Effector memory CD8-positive, alpha-beta T cell (primary cell): Measurements from ENCODE around the gene CDKAL1.

Experiments used
- ATAC-seq: fragments of 150-1000 bp; cut with Tn5 transposase; replicated peaks from 2 replicates; pipeline ENCODE4 v1.10.0; 2021; ENCODE audit warnings: mild to moderate bottlenecking, moderate library complexity
- DNase-seq, 3 experiments: peaks; one replicate each; pipeline ENCODE4 v3.0.0; 2021
- H3K27ac Mint-ChIP-seq, 2 donors: one replicate each; pipeline ENCODE4 v1.8.0; 2022; ENCODE audit warnings: mild to moderate bottlenecking in 2 of 2, mixed read lengths in 2 of 2, moderate library complexity in 2 of 2
- H3K27me3 Mint-ChIP-seq, 2 donors: one replicate each; pipeline ENCODE4 v1.8.0; 2022; ENCODE audit warnings: mixed read lengths in 2 of 2
- H3K36me3 Mint-ChIP-seq: one replicate; pipeline ENCODE4 v1.8.0; 2022; ENCODE audit warnings: mild to moderate bottlenecking, moderate library complexity, mixed read lengths; ENCODE audit not compliant: insufficient read depth
- H3K4me1 Mint-ChIP-seq, 2 donors: one replicate each; pipeline ENCODE4 v1.8.0; 2022; ENCODE audit warnings: low read depth in 2 of 2, mixed read lengths in 2 of 2
- H3K4me3 Mint-ChIP-seq, 2 donors: one replicate each; pipeline ENCODE4 v1.8.0; 2022; ENCODE audit warnings: mild to moderate bottlenecking in 2 of 2, mixed read lengths in 2 of 2, moderate library complexity in 2 of 2
- H3K9me3 Mint-ChIP-seq, 2 donors: one replicate each; pipeline ENCODE4 v1.8.0; 2022; ENCODE audit warnings: mixed read lengths in 2 of 2

CDKAL1 gene

GRCh38 chr6:21109391-21110178, 575.3 kb downstream of the CDKAL1 start:
- Mint-ChIP-seq H3K27ac (no peak overlapping the region), H3K4me3 (no peak overlapping the region), H3K9me3 (no peaks in the 10 kb centered on the region), H3K36me3 (no peaks in the 10 kb centered on the region), H3K4me1 (peaks cover 0 to 4% of the 10 kb centered on the region in 2 donors), H3K27me3 (no peaks in the 10 kb centered on the region)
- ATAC-seq (no peak), DNase-seq (no peak)

GRCh38 chr6:21110684-21111083, 576.4 kb downstream of the CDKAL1 start:
- Mint-ChIP-seq H3K9me3 (no peaks in the 10 kb centered on the region), H3K4me3 (no peak overlapping the region), H3K27ac (no peak overlapping the region), H3K27me3 (no peaks in the 10 kb centered on the region), H3K4me1 (peaks cover 0 to 4% of the 10 kb centered on the region in 2 donors), H3K36me3 (no peaks in the 10 kb centered on the region)
- ATAC-seq (no peak), DNase-seq (no peak)

- ATAC-seq: no peak
- Mint-ChIP-seq H3K9me3 (no peaks in the 10 kb centered on the region), H3K4me3 (no peak overlapping the region)
These were observed 577.0 kb downstream of the CDKAL1 start for GRCh38 chr6:21111093-21111725.

GRCh38 chr6:21115111-21115510, 580.9 kb downstream of the CDKAL1 start:
- Mint-ChIP-seq H3K27me3 (no peaks in the 10 kb centered on the region), H3K9me3 (no peaks in the 10 kb centered on the region), H3K4me3 (no peak overlapping the region), H3K27ac (no peak overlapping the region), H3K4me1 (no peaks in the 10 kb centered on the region), H3K36me3 (no peaks in the 10 kb centered on the region)
- DNase-seq: no peak
- no peak for ATAC-seq

More at GRCh38 chr6:21111093-21111725, 577.0 kb downstream of the CDKAL1 start:
- no peaks in the 10 kb centered on the region for H3K36me3 Mint-ChIP-seq
- H3K27ac Mint-ChIP-seq: no peak overlapping the region
- H3K4me1 Mint-ChIP-seq: peaks cover 0 to 4% of the 10 kb centered on the region in 2 donors
- no peaks in the 10 kb centered on the region for H3K27me3 Mint-ChIP-seq
- DNase-seq: no peak

- no peak overlapping the region for H3K27ac Mint-ChIP-seq
- H3K4me3 Mint-ChIP-seq: no peak overlapping the region
- no peaks in the 10 kb centered on the region for H3K4me1 Mint-ChIP-seq
- H3K36me3 Mint-ChIP-seq: no peaks in the 10 kb centered on the region
- H3K9me3 Mint-ChIP-seq: no peaks in the 10 kb centered on the region
- DNase-seq (no peak), ATAC-seq (no peak)
- no peaks in the 10 kb centered on the region for H3K27me3 Mint-ChIP-seq
These were observed 582.5 kb downstream of the CDKAL1 start for GRCh38 chr6:21116736-21117135.

- DNase-seq (no peak), ATAC-seq (no peak)
- H3K4me3 Mint-ChIP-seq: no peak overlapping the region
- H3K9me3 Mint-ChIP-seq: no peaks in the 10 kb centered on the region
- no peaks in the 10 kb centered on the region for H3K27me3 Mint-ChIP-seq
- no peak overlapping the region for H3K27ac Mint-ChIP-seq
- no peaks in the 10 kb centered on the region for H3K36me3 Mint-ChIP-seq
- no peaks in the 10 kb centered on the region for H3K4me1 Mint-ChIP-seq
These were observed 584.0 kb downstream of the CDKAL1 start for GRCh38 chr6:21118216-21118780.

DNA sequence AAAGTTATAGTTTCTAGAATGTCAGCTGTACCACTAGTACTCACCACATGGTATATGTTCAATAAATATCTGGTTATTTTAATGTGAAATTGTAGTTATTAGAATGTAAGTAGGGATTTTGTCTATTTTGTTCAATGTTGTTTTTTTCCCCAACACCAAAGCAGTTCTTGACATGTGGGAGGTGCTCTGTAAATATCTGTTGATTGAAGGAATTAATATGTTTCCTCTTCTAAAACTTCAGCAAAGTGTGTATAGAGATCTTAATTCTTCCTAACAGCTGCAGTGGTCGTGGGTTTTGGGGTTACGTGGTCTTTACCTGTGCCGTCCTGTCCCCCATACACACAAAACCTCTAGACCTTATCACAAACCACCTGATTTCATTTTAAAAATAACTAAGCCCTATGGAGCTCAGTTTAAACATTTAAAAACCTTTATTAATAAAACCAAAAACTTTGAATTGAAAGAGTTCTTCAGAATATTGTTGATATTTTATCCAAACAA, 587.4 kb downstream of the CDKAL1 start:
- DNase-seq (no peak), ATAC-seq (no peak)
- Mint-ChIP-seq H3K4me1 (no peaks in the 10 kb centered on the region), H3K27ac (no peak overlapping the region), H3K4me3 (no peak overlapping the region), H3K9me3 (no peaks in the 10 kb centered on the region), H3K27me3 (no peaks in the 10 kb centered on the region), H3K36me3 (no peaks in the 10 kb centered on the region)

DNA sequence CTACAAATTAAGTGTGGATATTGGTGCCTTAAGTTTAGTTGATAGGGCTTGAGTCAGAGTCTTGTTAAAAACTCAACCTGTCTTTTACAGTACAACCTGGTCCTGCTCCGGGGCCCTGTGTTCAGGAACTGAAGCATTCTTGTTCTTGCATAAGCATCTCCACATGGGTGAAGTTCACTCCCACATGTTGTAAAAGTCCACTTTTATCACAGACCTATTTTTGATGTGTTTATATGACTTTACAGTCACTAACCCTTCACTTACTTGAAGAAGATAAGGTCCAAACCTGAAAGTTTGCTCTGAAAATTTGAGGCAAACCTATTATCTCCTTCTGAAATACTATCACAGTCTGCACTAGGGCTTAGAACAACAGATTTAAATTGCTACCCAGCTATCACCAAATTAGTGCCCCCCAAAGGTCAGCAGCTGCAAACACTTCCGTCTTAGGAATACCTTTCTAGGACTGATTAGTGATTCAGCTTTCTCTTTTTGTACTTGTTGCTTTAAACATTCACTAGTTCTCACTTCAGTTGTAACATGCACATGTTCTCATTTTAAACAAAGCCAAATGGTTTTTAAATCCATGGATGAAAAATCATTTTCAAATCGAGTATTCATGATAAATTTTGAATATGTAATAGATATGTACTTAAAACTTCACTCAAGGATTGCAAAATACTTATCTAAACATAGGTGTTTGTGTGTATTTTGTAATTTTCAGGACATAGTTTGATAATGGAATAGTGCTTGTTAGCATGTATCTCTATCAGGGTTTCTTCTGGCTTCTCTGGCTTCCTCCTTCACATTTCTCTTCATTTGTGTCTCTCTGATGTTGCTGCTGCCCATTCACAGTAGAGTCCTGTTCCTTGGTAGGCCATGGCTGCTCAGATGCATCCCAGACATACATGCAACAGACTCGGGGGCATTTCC, 589.5 kb downstream of the CDKAL1 start:
- DNase-seq (no peak), ATAC-seq (no peak)
- H3K27me3 Mint-ChIP-seq: no peaks in the 10 kb centered on the region
- H3K9me3 Mint-ChIP-seq: no peaks in the 10 kb centered on the region
- no peaks in the 10 kb centered on the region for H3K36me3 Mint-ChIP-seq
- H3K27ac Mint-ChIP-seq: peak overlapping the region in 1 of 2 donors; percentile 18
- no peak overlapping the region for H3K4me3 Mint-ChIP-seq
- H3K4me1 Mint-ChIP-seq: no peaks in the 10 kb centered on the region

DNA sequence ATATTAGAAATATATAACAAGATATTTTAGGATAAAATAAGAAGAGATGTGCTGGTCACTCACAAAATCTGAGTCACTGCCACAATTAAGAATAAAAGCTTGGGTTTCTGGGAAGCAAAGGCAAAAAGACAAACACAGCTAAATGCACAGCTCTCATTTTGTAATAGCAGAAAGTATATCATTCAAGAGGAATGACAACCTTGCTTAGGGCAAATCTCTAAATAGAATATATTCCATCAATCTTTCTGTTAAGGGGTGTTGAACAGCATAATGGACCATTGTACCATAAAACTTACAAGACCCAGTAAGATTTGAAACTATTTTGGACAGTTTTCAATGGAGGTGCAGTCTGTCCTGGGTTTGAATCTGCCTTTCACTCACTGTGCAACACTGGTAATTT, 594.3 kb downstream of the CDKAL1 start:
- H3K36me3 Mint-ChIP-seq: peaks cover 3% of the 10 kb centered on the region
- no peak overlapping the region for H3K4me3 Mint-ChIP-seq
- DNase-seq (no peak), ATAC-seq (no peak)
- no peak overlapping the region for H3K27ac Mint-ChIP-seq
- no peaks in the 10 kb centered on the region for H3K4me1 Mint-ChIP-seq
- no peaks in the 10 kb centered on the region for H3K9me3 Mint-ChIP-seq
- H3K27me3 Mint-ChIP-seq: no peaks in the 10 kb centered on the region

DNA sequence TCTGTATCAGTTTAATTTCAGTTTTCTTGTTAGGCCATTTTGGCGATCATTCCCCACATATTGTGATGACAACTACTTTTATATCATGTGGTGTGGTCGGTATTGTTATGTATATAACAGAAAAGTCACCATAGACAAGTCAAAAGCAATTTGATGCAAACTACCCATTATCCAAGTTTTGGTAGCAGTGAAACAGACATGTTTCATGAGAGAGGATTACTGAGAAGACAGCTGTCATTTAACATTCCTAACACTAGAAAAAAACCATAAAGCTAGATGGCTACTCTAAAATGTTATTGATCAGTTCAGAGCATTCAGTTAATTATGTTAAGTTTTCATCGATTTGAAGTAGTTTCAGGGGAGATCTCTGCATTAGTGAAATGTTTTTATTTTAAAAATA, 597.1 kb downstream of the CDKAL1 start:
- Mint-ChIP-seq H3K9me3 (no peaks in the 10 kb centered on the region), H3K4me3 (no peak overlapping the region), H3K27me3 (no peaks in the 10 kb centered on the region), H3K4me1 (peaks cover 0 to 3% of the 10 kb centered on the region in 2 donors), H3K27ac (no peak overlapping the region), H3K36me3 (peaks cover 3% of the 10 kb centered on the region)
- no peak for DNase-seq
- ATAC-seq: no peak

- DNase-seq (no peak), ATAC-seq (no peak)
- Mint-ChIP-seq H3K36me3 (peaks cover 3% of the 10 kb centered on the region), H3K4me3 (no peak overlapping the region), H3K27ac (no peak overlapping the region), H3K4me1 (peaks cover 0 to 3% of the 10 kb centered on the region in 2 donors), H3K27me3 (no peaks in the 10 kb centered on the region), H3K9me3 (no peaks in the 10 kb centered on the region)
These were observed 598.2 kb downstream of the CDKAL1 start for GRCh38 chr6:21132446-21132845.

GRCh38 chr6:21132856-21133838, 598.9 kb downstream of the CDKAL1 start:
- peaks cover 0 to 3% of the 10 kb centered on the region in 2 donors for H3K4me1 Mint-ChIP-seq
- H3K4me3 Mint-ChIP-seq: no peak overlapping the region
- no peaks in the 10 kb centered on the region for H3K9me3 Mint-ChIP-seq
- no peak overlapping the region for H3K27ac Mint-ChIP-seq
- no peaks in the 10 kb centered on the region for H3K27me3 Mint-ChIP-seq
- no peak for ATAC-seq
- H3K36me3 Mint-ChIP-seq: peaks cover 3% of the 10 kb centered on the region
- DNase-seq: no peak
